DOHH2 (cell line): ENCODE data around the gene TRIM24.

Experiments
- CTCF ChIP-seq: fragments of 200-600 bp; sonication (generic); IDR thresholded peaks from one replicate; pipeline ENCODE4 v1.5.1; 2014; ENCODE audit warnings: antibody characterized with exemption, mild to moderate bottlenecking, low read depth, low read length; ENCODE audit not compliant: poor library complexity, severe bottlenecking
- EZH2phosphoT487 ChIP-seq: fragments of 200-600 bp; sonication (generic); IDR thresholded peaks from 2 replicates; pipeline ENCODE4 v1.6.1; 2017; ENCODE audit warnings: borderline replicate concordance, mild to moderate bottlenecking, antibody characterized with exemption, low read length, moderate library complexity, mixed read lengths

- no peak for TF ChIP-seq EZH2phosphoT487
- TF ChIP-seq CTCF, result no peak
Observed at GRCh38 chr7:138477081-138477578, 17.1 kb downstream of the TRIM24 start.
